Measurements from ENCODE around the gene SYVN1.
"Not testable (repeated sequence)": the region's sequence is repeated elsewhere in the genome, so short reads cannot be mapped to it uniquely, and the experiment has no call there.

Gene SYVN1

DNA sequence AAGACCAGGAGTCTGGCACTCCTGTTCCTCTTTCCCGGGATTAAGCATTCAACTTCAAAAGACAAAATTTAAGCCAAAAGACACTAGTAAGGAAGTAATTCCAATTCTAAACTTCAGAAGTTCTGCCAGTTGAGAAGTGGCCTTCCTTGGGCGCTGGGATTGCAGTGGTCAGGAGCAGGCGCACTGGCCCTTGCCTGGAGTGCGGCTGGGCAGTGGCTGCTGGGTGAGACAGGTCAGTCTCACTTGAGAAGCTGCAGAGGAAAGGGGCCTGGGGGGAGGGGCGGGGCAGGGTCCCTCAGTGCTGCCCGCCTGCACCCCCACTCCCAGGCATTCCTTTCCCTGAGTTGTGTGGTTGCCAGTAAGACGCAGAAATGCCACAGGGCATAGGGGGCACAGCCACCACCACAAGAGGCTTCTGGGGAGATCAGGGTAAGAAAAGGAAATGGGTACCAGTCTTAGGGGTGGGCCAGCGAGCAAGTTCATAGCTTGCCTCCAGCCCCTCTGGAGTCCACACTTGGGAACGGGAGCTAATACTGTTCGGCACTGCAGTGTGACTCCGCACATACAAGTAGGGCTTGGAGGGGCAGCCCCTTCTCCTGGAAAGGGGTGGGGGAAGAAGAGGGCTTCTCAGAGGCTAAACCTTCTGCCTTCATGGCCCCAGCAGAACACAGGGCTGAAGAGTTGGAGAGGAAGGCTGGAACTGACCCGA, 6.7 kb downstream of the SYVN1 start:
- no peak for DNase-seq (ENCODE audit: low spot score)

DNA sequence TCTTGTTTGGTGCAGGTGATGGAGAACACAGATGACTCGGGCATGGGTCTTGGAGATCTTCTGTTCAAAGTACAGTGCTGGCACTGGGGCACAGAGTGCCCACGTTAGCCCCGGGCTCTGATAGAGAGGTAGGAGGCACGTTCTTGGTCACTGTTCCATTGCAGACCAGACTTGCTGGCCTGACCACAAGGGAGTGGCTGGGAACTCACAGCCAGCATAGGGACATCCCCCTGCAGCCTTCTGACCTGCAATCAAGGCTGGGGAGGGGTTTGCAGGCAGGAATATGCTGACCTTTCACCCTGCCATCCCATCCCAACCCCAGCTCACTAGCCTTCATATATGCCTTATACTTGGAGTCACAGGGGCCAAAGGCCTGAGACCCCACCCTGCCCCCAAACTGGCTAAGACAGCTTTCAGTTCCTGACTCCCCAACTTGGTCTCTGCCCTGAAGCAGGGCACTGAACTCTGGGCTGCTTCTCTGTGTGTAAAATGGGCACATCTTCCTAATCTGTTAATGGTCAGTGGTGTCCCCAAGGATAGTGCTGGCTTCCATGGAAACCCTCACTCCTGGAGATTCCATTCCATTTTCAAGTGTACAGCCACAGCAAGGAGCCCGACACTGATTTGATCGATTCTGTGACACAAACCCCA, 7.6 kb downstream of the SYVN1 start:
- no peak for DNase-seq (ENCODE audit: low spot score)

DNA sequence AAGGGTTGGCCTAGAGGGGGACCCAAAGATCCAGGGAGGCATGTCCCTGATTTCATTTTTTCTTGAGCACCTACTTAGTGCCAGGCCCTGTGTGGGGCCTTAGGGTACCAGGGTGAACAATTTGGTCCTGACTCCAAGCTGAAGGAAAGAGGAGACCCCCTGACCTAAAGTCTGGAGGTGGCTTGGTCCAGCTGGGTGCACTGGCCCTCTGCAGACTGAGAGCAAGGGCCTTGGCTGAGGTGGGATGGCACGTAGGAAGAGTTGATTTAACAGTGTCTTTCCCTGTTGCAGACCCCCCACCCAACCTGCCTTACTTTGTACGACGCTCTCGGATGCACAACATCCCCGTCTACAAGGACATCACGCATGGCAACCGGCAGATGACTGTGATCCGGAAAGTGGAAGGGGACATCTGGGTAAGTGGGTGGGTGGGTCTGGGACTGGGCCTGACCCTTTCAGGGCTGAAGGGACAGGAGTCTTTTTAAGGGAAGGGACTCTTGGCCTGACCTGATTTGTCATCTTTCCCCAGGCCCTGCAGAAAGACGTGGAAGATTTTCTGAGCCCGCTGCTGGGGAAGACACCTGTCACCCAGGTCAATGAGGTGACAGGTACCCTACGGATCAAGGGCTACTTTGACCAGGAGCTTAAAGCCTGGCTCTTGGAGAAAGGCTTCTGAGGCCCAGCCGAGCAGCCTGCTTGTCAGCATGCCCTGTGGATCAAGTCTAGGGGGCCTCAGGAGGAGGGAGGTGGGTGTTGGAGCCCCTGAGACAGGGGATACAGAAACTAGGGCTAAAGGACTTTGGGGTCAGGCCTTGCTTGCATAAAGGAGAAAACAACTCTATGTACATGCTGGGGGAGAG, 8.9 kb downstream of the SYVN1 start:
- no peak for DNase-seq (ENCODE audit: low spot score)

DNA sequence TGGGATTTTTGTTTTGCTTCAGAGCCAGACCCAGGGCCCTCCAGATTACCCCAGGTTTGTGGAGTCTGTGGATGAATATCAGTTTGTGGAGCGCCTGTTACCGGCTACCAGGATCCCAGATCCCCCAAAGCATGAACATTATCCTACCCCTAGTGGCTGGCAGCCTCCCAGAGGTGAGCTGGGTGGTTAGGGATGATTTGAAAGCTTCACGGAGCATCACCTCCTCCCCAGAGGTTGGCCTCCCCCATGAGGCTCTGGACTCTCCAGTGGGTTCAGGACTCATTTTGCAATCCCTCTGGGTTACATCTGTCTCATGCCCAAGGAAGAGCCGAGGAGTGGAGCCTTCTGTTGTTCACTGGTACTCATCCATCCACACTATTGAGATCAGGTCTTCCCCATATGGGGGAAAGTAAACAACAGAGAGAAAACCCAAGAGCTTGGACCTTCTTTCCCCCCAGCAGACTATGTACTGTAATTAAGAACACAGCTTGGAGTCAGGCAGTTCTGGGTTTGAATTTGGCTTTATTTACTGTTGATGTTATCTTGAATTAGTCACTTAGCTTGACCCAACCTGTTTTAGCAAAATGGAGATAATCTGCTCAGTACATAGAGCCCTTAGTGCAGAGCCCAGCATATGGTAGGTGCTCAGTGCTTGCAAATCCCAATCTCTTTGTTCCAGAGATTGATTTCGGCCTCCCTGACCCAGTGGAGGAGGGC, 9.7 kb downstream of the SYVN1 start:
- DNase-seq (ENCODE audit: low spot score): no peak

DNA sequence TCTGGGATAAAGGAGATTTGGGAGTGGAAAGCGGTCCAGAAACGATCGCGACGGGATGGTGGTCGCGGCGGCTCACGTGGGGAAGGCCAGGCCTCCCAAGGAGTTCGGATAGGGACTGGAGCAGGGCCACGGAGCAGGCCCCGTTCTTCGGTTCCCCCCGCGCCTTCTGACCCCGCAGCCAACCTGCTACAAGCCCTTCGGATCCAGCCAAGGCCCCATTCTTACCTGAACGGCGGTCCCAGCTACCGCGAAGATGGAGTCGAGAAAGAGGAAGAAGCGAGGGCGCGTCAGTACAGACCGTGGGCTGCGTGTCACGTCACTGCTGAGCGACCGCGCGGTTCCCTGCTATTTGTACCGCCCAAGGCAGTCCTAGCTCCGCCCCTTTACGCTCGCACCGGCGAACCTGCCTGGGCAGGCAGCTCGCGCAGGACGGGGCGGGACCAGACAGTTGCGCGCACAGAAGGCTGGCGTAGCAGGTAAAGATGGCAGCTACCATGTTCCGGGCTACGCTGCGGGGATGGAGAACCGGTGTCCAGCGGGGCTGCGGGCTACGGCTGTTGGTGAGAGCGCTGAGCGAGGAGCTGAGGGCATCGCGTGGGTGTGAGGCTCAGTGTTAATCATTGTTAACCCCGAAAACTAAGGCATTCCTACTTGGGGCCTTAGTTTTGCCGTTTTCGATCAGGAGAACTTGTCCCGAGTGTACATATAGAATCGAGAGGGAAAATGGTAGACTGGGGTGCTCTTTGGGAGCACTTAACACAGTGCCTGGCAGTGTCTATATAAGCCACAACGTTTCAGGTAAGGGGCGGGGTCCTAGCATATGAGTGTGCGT, 12.2 kb downstream of the SYVN1 start, which contains the start of the genes FAU and MRPL49:
TSS of gene FAU (minus strand) at position 270 of the 832 bp plus-strand sequence. CDS start 321 bp downstream, outside the sequence.
TSS of gene MRPL49 (plus strand) at position 457 of the 832 bp plus-strand sequence. CDS start at position 483, 26 bp downstream.
- DNase-seq (ENCODE audit: low spot score): peak; percentile 98

DNA sequence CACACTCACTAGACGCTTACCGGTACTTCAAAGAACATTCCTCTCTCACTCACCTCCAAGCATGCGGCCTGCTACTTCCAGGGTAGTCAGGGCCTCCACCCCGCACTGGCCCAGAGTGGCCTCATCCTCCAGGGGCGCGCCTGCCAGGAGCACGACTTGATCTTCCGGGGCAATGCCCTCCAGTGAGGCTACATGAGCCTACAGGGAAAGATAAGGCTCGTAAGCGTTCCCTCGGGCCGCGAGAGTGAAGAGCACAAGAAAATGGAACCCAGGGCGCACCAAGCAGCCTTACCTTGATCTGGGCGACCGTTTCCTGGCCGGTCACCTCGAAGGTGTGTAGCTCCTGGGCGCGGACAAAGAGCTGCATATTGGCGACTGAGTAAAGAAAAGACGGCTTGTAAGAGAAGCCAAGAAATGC, 12.9 kb downstream of the SYVN1 start:
- peak; percentile 21 for DNase-seq (ENCODE audit: low spot score)

DNA sequence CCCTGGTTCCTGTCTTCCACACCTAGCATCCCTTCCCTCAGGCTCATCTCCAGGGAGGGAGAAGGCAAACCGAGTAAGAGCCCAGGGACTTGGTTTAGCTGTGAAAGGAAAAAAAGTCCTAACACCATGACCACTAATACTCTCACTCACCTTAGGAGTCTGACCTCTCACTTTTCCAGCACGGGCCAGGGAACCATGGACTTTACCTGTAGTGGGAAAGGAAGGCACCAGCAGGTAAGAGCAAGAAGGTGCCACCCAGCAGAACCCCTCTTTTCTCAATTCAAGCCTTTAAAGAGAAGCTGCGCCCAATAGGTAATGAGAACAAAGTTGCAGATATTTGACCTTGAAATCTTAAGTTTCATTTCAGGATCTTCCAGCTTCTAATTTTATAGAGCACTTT, 13.5 kb downstream of the SYVN1 start:
- no peak for DNase-seq (ENCODE audit: low spot score)

DNA sequence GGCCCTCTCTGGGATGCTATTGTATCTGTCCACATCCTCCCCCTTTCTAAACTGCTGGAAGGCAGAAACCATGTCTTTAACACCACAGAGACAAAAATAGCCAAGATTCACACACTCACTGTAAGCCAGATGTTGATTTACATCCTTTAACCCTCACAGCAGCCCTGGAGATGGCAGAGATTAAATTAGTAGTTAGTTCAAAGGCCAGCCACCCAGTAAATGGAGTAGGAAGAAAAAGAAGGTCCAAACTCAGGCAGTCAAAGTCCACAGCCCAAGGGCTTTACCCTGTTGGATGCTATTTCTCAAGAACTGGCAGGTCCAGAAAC, 14.7 kb downstream of the SYVN1 start:
- no peak for DNase-seq (ENCODE audit: low spot score)

DNA sequence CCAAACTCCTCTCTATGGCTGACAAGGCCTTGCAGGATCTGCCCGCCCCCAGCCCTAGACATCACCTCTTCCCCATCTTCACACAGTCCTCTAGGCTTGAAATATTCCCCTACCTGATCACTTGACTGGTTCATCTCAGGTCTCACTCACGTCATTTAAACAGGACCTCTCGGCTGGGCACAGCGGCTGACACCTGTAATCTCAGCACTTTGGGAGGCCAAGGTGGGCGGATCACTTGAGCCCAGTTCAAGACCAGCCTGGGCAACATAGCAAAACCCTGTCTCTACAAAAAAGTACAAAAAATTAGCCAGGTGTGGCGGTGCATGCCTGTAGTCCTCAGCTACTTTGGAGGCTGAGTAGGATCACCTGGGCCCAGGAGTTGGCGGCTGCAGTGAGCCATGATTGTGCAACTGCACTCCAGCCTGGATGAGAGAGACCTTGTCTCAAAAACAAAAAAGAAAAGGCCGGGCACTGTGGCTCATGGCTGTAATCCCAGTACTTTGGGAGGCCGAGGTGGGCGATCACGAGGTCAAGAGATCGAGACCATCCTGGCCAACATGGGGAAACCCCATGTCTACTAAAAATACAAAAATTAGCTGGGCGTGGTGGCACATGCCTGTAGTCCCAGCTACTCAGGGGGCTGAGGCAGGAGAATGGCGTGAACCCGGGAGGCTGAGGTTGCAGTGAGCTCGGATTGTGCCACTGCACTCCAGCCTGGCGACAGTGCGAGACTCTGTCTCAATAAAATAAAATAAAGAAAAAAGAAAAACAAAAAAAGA, 15.2 kb downstream of the SYVN1 start:
- DNase-seq (ENCODE audit: low spot score): not testable (repeated sequence)

DNA sequence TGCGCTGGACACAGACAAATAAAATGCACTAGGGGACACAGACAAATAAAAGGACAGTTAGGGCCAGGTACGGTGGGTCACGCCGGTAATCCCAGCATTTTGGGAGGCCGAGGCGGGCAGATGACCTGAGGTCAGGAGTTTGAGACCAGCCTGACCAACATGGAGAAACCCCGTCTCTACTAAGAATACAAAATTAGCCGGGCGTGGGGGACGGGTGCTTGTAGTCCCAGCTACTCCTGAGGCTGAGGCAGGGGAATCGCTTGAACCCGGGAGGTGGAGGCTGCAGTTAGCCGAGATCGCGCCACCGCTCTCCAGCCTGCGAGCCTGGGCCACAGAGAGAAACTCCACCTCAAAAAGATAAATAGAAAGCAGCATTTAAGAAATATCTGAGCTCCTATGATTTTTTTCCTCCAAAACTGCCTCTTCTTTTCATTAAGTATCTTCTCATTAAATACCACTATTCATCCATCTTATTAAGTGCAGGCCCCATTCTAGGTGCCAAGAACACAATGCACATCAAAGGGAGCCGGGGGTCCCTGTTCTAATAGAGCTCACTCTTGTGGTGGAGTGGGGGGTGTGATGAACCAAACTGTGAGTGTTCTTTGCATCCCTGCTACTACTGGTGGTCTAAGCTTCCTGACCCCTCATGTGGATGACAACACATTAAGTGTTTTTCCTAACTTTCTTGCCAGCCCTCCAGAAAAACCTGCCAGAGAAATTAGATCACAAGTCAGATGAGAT, 16.1 kb downstream of the SYVN1 start:
- DNase-seq (ENCODE audit: low spot score): no peak

DNA sequence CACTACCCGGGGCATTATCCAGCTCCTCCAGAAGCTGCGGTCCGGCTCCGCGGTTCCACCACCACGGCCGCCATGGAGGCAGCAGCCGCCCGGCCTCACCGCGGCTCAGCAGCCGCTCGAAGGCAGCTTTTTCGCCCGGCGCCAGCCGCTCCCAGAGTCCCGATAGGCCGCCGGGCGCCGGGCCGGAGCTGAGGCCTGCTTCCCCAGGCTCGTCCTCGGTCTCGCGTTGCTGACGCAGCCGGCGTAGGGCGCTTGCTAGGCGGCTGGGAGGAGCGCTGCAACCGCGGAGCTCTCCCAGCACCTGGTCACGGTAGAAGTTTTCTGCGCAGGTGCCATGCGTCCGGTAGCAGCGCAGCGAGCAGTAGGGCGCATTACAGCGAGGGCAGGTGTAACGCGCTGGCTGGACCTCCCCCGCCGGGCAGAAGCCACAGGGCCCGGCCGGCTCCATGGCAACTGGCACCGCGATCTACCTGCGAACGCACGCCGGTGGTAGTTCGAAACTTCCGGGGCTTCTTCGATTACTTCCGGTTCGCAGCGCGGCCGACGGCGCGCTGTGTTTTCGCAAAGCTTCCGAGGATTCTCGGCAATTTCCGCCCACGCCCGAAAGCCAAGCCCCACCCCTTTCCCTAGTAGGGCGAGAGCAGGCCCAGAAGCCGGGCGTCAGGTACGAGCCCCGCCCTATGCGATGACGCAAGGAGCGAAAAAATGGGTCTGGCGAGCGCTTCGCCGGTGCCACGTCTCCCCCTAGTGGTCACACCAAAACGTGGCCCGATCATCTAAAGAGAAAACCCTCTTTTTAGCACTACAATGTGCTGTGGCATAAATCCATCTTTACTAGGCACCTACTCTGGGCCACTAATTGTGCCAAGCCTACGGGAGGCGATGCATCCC, 16.9 kb downstream of the SYVN1 start, which contains the start of gene ZNHIT2:
TSS of gene ZNHIT2 (minus strand) at position 496 of the 891 bp plus-strand sequence. CDS start at position 448, 48 bp downstream.
- DNase-seq (ENCODE audit: low spot score): peak; percentile 100

DNA sequence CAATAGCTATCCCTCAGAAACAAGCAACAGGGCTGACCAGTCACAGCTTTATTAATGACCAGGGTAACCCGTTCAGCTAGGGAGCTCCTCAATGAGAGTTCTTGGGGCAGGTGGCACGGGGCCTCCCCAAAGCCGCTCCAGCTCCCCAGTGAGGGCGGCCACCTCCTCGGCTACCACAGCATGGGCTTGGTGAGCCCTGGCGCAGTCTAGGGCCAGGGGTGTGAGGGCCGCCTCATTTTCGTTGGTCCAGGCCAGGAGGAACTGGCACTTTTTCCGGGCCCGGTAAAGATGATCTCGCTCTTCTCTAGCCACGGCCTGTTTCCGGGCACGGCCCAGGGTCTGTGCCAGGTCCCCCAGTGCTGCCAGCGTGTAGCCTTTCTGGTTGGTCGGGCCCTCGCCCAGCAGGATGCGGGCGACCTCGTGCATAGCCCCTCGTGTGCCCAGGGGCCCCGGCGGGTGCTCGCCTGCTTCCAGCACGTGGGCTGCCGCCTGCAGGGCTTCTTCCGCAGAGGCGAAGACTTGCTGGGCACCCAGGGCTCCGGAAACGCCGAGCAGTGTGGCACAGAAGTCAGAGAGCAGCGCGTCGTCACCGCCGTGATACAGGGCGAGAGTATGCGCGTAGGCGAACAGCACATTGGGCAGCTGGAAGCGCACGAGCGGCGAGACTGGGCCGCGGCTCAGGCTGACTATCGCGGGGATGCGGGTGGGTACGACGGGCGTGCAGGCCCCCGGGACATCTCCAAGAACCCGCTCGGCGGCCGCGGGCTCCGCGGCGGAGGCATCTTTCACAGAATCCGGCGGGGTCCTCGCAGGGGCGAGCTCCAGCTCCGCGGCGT, 17.7 kb downstream of the SYVN1 start:
- DNase-seq (ENCODE audit: low spot score): peak; percentile 51

DNA sequence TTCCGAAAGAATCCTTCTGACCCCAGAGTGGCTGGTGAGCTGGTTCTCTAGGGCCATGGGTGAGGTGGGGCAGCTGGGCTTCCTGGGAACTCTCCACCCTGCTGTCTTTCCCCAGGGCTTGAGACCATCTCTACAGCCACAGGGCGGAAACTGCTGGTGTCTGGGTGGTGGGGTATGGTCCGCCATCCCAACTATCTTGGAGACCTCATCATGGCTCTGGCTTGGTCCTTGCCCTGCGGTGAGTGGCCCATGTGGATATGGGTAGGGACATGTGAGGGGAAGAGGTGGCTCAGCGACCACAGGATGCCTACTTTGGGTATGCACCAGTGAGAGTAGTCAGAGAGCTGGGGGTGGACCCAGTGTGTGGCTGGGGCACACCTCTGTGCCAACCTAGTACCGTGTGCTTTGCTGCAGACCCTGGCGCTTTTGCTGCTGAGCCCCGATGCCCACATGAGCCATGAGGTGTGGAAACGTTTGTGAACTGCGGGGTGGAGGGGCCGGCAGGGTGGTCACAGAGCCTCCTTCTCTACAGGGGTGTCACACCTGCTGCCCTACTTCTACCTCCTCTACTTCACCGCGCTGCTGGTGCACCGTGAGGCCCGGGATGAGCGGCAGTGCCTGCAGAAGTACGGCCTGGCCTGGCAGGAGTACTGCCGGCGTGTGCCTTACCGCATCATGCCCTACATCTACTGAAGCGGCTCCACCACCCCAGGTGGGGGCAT, 18.8 kb downstream of the SYVN1 start:
- DNase-seq (ENCODE audit: low spot score): no peak

DNA sequence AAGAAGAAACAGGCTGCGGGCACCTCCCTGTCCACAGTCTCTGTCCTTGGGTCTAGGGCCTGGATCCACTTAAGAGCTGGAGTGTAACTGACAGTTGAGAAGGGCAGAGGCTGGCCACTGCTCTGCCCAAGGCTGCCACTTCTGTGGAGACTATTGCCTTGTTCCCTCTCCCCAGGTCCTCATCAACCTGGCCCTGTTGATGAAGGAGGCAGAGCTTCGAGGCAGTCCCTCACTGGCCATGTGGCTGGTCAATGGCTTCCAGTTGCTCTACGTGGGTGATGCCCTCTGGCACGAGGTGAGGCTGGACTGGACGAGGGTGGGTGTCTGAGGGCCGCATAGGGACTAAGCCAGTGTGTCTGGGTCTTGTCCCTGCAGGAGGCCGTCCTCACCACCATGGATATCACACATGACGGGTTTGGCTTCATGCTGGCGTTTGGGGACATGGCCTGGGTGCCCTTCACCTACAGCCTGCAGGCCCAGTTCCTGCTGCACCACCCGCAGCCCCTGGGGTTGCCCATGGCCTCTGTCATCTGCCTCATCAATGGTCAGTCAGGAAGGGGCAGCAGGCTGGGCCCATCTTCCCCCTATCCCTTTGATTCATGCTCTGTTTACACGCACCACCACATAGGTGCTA, 19.7 kb downstream of the SYVN1 start:
- DNase-seq (ENCODE audit: low spot score): no peak

DNA sequence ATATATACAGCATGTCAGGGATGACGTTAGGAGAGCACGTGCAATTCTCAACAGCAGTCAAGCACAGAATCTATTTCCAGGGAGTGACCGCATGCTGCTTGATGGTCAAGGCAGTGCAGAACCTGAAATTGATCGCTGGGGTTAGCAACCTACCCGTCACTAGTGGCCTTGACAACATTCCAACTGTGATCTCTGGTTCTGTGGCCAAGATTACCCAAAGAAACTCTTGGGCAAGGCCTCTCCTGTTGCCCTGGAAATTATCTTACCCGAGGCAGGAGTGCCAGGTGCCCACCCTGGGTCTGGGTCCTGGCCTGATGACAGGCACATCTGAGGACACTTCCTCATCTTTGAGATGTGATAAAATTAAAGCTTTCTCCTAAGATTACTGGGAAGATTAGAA, 20.5 kb downstream of the SYVN1 start:
- DNase-seq (ENCODE audit: low spot score): no peak

DNA sequence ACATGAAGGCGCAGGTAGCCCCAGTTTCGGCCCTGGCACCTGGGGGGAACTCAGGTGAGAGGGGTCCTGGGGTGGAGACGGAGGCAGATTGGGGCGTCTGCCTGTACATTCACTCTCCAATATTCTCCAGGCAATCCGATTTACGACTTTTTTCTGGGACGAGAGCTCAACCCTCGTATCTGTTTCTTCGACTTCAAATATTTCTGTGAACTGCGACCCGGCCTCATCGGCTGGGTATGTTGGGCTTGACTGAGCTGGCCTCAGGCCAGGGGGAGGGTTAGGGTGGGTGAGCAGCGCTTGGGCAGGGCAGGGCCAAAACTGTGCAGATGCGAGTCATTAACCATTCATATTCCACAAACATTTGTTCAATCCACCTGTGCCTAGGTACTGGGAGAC, 21.0 kb downstream of the SYVN1 start:
- DNase-seq (ENCODE audit: low spot score): no peak
